ENCODE measurements around the gene SSNA1. TPM values are rescaled to one million over a fixed set of nuclear protein-coding genes. Genes with fewer than 3 reads are reported as not detected.

The SSNA1 gene
- total and polyA plus RNA-seq, 9 of the 15 experiments (the other 6 are each of a cell fraction or from before 2014, with no cell fraction given): 1.9 to 130 (median 57.1) TPM

GRCh38 chr9:137205126-137206069, 16.9 kb downstream of the SSNA1 start, which contains the start of the genes NDOR1 and TMEM203 (continued):
- TF ChIP-seq ZBTB11 (CRISPR knock-in tag; IDR thresholded peaks at IDR 0.05) (peak; percentile 82 to 95 (median 91); a peak in 5 of 6 replicates), C11orf30 (IDR thresholded peaks at IDR 0.05; ENCODE audit: low read depth) (peak; percentile 100), KLF13 (tag; IDR thresholded peaks at IDR 0.05; ENCODE audit: borderline replicate concordance, low read depth) (0 out of 2 replicates have a peak, but pooled peaks have one; percentile 26), ZNF165 (CRISPR knock-in tag; IDR thresholded peaks at IDR 0.05; ENCODE audit: borderline replicate concordance) (no peak), KDM5B (IDR thresholded peaks at IDR 0.05; ENCODE audit: insufficient replicate concordance, low read depth, low read length) (peak; percentile 87), PHB (CRISPR knock-in tag; IDR thresholded peaks at IDR 0.05) (no peak), NKRF (IDR thresholded peaks at IDR 0.05; ENCODE audit: borderline replicate concordance) (peak; percentile 89), AFF1 (IDR thresholded peaks at IDR 0.05; ENCODE audit: low read depth in 1 of 2, partially characterized antibody in 2 of 2) (no peak), IRF1 (CRISPR knock-in tag; IDR thresholded peaks at IDR 0.05; ENCODE audit: borderline replicate concordance) (0 out of 2 replicates have a peak, but pooled peaks have one; percentile 48), NR1H2 (CRISPR knock-in tag; IDR thresholded peaks at IDR 0.05) (no peak), GTF2E2 (tag; IDR thresholded peaks at IDR 0.05) (no peak), ARID1B (IDR thresholded peaks at IDR 0.05) (no peak)
